ENCODE measurements around the gene FXYD7.

GRCh38 chr19:35134601-35135242 is 8.3 kb upstream of the FXYD7 start, which contains the start of gene LGI4:
- no peak for TF ChIP-seq POLR2A (IDR thresholded peaks at IDR 0.05; ENCODE audit: low read depth, low read length)
- no peak for TF ChIP-seq CTCF (conservative IDR thresholded peaks at IDR 0.05; ENCODE audit: low read depth, low read length)
- no peak for TF ChIP-seq RCOR1 (IDR thresholded peaks at IDR 0.05; ENCODE audit: insufficient replicate concordance, low read length)
- TF ChIP-seq CHD1 (IDR thresholded peaks at IDR 0.05; ENCODE audit: low read depth, low read length) = no peak
